ENCODE measurements around the gene NIT2.

NIT2 gene

DNA sequence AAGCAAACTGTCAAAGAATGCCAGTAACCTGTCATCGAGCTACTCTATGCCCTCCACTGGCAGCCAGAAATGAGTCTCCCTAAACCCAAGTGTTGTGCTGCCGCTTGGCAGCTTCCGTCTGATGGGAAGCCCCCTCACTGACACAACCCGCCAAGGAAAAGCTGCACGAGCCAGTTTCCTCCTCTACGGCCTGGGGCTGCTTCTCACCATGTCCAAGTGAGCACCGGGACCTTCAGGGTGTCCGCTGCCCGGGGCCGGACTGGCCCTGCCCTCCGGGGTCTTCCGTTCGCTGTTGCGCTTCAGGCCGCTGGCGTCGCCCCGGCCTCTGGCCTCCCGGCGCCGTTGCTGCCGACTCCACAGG lies 65.8 kb downstream of the NIT2 start:
- no peak for DNase-seq

DNA sequence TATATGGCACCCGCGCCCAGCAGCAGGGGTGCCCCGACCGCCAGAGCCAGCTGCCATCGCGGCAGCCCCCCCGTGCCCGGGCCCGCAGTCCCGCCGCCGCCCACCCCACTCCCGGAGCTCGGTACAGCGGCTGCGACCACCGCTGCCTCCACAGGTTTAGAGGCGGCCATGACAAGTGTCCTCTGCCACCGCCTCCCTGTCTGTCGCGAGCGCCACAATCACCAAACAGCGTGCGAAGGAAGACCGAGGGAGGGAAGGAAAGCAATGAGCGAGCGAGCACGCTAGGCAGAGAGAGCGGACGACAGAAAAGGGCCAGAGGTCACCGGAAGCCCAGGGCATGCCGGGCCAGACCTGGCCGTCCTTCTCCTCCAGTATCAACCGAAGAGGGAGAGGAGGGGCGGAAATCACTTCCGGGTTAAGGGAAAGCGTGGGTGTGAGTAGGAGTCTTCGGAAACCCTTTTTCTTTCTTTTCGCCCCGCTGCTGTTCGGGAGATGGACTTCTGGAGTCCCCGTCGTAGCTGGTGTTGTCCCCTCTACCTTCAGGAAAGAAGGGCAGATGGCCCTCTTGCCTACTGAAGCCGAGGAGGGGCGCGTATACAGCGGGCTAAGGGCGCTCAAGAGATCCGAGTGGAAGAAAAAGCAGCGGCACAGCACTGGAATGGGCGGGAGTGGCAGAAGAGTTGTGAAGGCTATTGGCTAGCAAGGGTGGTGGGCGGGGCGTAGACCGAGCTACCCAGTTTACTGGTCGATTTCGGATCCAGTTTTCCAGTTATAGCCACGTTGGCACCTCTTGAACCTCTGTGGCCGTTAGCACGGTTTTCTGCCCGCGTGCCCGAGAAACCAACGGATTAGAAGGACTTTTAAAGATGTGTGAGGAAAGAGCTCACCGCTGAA lies 66.5 kb downstream of the NIT2 start, which contains the start of the genes LNP1 and TOMM70:
Gene LNP1 (plus strand): TSS at position 760 of the 894 bp plus-strand sequence. CDS start 28,191 bp downstream, outside the sequence.
Gene TOMM70 (minus strand): TSS at position 310 of the 894 bp plus-strand sequence. CDS start 140 bp downstream, at position 170.
- peak; percentile 98 for DNase-seq

DNA sequence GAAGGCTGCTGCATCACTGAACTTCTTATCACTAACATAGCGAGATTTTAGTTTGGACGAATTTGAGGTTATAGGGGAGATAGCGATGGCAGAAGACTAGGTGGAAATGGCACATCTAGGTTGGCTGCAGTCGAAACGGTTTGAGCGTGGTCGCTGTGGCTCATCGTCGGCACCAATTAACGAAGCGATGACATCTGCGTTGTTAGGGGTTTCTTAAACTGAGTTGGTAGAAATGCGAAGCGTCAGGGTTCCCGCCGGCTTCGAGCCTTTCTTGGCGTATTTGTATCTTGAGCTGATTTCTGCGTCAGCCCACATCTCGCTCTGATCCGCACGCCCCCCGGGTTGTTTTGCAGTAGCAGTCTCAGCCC lies 67.1 kb downstream of the NIT2 start:
- peak; percentile 74 for DNase-seq

DNA sequence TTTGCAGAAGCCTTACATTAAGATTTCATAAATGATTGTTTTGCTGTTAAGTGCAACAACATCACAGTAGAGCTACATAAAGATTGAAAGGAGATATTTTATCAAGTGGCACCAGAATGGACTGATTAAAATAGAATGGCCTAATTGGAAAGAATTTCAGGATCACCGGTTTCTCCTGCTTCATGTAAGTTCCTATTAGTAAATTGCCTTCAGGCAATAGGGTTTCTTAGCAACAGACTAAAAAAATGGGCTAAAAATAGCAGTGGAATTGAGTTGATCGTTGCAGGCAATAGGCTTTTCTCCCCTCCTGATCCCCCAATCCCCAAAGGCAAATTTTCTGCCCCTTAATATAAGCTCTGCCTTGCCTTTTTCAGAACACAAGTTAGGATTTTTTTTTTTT lies 67.7 kb downstream of the NIT2 start:
- peak; percentile 70 for DNase-seq

DNA sequence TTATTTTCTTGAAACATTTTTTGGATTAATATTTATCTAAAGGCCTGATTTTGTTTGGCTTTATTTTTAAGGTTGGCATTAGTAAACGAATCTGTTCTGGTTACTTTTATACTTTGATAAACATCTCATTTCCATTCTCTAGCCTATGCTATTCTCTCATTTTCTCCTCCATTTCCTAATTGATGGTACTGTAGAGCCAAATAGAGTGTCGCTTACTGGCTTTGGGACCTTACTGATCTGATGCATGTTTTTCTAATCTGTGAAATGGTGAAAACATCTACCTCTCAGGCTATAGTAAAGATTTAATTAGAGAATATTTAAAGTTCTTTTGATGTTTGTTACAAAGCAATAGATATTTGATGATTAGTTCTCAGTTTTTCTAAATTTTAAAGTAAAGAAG lies 68.3 kb downstream of the NIT2 start:
- no peak for DNase-seq

DNA sequence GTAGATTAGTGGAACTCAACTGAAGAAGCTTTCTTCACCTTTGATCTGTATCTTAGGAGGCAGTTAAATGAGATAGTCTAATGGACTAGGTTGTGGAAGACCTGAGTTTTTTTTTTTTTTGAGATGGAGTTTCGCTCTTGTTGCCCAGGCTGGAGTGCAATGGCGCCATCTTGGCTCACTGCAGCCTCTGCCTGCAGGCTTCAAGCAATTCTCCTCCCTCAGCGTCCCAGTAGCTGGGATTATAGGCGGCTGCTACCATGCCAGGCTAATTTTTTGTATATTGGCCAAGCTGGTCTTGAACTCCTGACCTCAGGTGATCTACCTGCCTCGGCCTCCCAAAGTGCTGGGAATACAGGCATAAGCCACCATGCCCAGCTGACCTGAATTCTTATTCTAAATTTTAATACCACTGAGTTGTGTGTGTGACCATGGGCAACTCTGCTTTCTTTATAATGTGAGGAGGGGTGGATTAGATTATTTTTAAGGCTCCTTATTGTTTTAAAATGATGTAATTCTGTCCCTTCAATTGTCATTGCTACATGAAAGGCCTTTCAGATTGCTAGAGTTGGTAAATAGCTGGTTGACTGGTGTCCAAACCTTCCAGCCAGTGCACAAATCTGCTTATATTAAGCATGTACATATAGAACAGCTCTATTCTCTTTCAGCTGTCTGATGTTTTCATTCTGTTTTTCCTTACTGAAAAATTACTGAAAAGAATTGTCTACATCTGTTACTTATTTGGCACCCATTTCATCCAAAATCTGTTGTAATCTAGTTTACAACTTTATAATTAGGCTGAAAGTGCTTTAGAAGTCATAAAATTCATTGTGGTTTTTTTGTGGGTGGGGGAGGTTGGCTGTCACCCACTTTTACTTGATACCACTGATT lies 69.0 kb downstream of the NIT2 start:
- no peak for DNase-seq

DNA sequence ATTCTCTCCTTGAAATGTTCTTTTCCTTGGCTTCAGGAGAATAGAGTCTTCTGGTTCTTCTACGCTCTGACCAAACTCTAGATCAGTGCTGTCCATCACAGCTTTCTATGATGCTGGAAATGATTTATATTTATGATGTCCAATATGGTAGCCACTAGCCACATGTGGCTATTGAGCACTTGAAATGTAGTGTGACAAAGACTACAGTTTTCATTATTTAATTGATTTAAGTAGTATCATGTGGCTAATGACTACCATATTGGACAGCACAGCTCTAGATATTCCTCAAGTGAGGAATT lies 69.6 kb downstream of the NIT2 start:
- DNase-seq: no peak

DNA sequence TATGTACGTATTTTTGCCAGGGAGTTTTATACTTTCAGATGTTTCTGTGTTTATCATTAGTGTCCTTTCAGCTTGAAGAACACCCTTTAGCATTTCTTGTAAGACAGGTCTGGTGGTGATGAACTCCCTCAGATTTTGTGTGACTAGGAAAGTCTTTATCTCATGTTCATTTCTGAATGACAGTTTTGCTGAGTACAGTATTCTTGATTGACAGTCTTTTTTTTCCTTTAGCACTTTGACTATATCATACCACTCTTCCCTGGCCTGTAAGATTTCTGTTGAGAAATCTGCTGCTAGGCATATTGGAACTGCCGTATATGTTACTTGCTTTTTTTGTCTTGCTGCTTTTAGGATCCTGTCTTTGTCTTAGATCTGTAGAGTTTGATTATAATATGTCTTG lies 72.6 kb downstream of the NIT2 start:
- no peak for DNase-seq

DNA sequence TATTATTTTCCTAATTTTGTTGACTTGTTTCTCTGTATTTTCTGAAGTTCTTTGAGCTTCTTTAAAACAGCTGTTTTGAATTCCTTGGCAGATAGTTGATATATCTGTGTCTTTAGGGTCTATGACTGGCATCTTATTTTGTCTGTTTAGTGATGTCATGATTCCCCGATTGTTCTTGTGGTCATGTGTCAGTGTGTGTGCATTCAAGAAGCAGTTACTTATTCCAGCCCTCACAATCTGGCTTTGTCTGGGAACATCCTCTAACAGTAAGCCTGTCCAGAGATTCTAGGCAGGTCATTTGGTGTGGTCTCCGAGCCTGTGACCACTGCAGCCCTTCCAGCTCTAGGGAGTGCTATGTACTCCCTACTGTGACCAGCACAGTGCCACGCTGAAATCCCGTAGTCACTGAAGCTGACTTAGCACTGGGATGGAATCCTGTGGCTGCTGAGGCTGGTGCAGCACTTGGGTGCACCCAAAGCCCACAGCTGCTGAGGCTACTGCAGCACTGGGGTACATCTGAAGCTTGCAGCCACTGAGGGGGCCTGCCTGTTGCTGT lies 73.5 kb downstream of the NIT2 start:
- no peak for DNase-seq

All from DMS79 treated with DMSO at 0.1 percent for 48 hours (cell line).